Smooth muscle cell (in vitro differentiated cells): ENCODE measurements around the gene SIRT6. TPM values are rescaled to one million over a fixed set of nuclear protein-coding genes. Genes with fewer than 3 reads are reported as not detected.
"Not testable (repeated sequence)": the region's sequence is repeated elsewhere in the genome, so short reads cannot be mapped to it uniquely, and the experiment has no call there.

Source experiments
- DNase-seq: peaks from one replicate; lab custom pipeline; 2025; ENCODE audit not compliant: unreplicated experiment; lab: John Stamatoyannopoulos, UW
- H2AFZ ChIP-seq: fragments of 200-600 bp; sonication (generic); 2 replicates; pipeline ENCODE4 v1.6.0; 2016; ENCODE audit warnings: antibody characterized with exemption, low read depth, mild to moderate bottlenecking
- H3F3A ChIP-seq: fragments of 200-600 bp; sonication (generic); 2 replicates; pipeline ENCODE4 v1.6.0; 2017; ENCODE audit warnings: antibody characterized with exemption, low read depth
- H3K27ac ChIP-seq: fragments of 200-600 bp; sonication (generic); 2 replicates; pipeline ENCODE4 v1.5.1; 2016; ENCODE audit warnings: low read depth, mild to moderate bottlenecking
- H3K27me3 ChIP-seq: fragments of 200-600 bp; sonication (generic); 2 replicates; pipeline ENCODE4 v1.6.1; 2016; ENCODE audit warnings: low read depth, mild to moderate bottlenecking
- H3K36me3 ChIP-seq: fragments of 200-600 bp; sonication (generic); 2 replicates; pipeline ENCODE4 v1.5.1; 2016; ENCODE audit warnings: low read depth
- H3K4me1 ChIP-seq: fragments of 200-600 bp; sonication (generic); 2 replicates; pipeline ENCODE4 v1.5.1; 2016; ENCODE audit warnings: low read depth
- H3K4me2 ChIP-seq: fragments of 200-600 bp; sonication (generic); 2 replicates; pipeline ENCODE4 v1.6.0; 2016; ENCODE audit warnings: mild to moderate bottlenecking
- H3K4me3 ChIP-seq: fragments of 200-600 bp; sonication (generic); 2 replicates; pipeline ENCODE4 v1.5.1; 2016; ENCODE audit warnings: mild to moderate bottlenecking
- H3K79me2 ChIP-seq: fragments of 200-600 bp; sonication (generic); 2 replicates; pipeline ENCODE4 v1.6.0; 2016; ENCODE audit warnings: low read depth, mild to moderate bottlenecking
- H3K9ac ChIP-seq: fragments of 200-600 bp; sonication (generic); 2 replicates; pipeline ENCODE4 v1.6.0; 2016; ENCODE audit warnings: low read depth
- H3K9me3 ChIP-seq: fragments of 200-600 bp; sonication (generic); replicated peaks from 2 replicates; pipeline ENCODE4 v1.5.1; 2016; ENCODE audit warnings: low read depth
- H4K20me1 ChIP-seq: fragments of 200-600 bp; sonication (generic); 2 replicates; pipeline ENCODE4 v1.6.0; 2016; ENCODE audit warnings: low read depth
- WGBS: methylation state at CpG from one replicate; pipeline ENCODE4 v1.1.7; 2016; ENCODE audit warnings: low lambda C conversion rate; 5-methylcytosine and 5-hydroxymethylcytosine counted together
- polyA plus RNA-seq: library from polyadenylated mRNA; unstranded; fragments of >200 nt; fragmentation: Nextera tagmentation; extraction: Ambion mirVana; gene quantifications from 2 replicates; pipeline ENCODE4 v1.2.1, GENCODE V29; 2016
- total RNA-seq: library from RNA; depleted of rRNA; stranded (reverse); fragments of >200 nt; gene quantifications from 2 replicates; pipeline ENCODE4 v1.2.3, GENCODE V29; 2014
- TF ChIP-seq, protein P1 (sequence below): fragments of 200-600 bp; sonication (generic); IDR thresholded peaks from 2 replicates; pipeline ENCODE4 v1.5.1; 2017; ENCODE audit warnings: borderline replicate concordance, mild to moderate bottlenecking, antibody characterized with exemption; ENCODE audit not compliant: insufficient read depth, poor library complexity, severe bottlenecking

Gene SIRT6
- total and polyA plus RNA-seq, 2 experiments from 2014 or later: 9.4 to 14.5 TPM

DNA sequence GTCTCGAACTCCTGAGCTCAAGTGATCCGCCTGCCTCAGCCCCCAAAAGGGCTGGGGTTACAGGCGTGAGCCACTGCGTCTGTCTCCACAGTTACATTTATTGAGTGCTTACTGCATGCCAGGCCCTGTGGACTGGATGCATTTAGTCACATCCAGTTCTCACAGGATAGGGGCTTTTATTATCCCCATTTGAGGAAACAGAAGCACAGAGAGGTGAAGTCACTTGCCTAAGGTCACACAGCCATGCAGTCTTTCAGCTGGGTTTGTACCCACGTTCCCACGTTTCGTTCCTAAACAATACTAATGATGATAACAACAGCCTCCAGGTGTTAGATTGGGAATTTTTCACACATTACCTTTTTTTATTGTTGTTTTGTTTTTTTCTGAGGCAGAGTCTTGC, 37.8 kb upstream of the SIRT6 start:
- H3K9me3 ChIP-seq: no peaks in the 10 kb centered on the region
- no peak overlapping the region for H2AFZ ChIP-seq
- WGBS: 97% methylated on average over 7 of the region's 7 CpGs

DNA sequence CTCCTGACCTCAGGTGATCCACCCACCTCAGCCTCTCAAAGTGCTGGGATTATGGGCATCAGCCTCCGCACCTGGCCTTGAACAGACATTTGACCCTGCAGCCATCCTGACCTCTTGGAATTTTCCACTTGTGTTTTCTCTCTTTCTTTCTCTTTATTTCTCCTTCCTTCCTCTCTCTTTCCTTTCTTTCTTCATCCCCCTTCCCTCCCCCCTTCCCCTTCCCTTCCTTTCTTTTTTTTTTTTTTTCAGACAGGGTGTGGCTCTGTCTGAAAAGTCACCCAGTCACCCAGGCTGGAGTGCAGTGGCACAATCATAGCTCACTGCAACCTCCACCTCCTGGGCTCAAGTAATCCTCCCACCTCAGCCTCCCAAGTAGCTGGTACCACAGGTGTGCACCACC, 36.2 kb upstream of the SIRT6 start:
- H3K4me2 ChIP-seq, H3K27me3 ChIP-seq, H3K4me3 ChIP-seq, H3F3A ChIP-seq, H3K27ac ChIP-seq, H4K20me1 ChIP-seq, H3K9ac ChIP-seq, H3K9me3 ChIP-seq, DNase-seq, H2AFZ ChIP-seq, H3K79me2 ChIP-seq, H3K4me1 ChIP-seq, H3K36me3 ChIP-seq: not testable (repeated sequence)
- 100% methylated on average over 1 of the region's 1 CpG for WGBS

More for the DNA sequence above, 37.8 kb upstream of the SIRT6 start:
- no peaks in the 10 kb centered on the region for H4K20me1 ChIP-seq
- H3F3A ChIP-seq: no peaks in the 10 kb centered on the region
- TF ChIP-seq, protein P1, sequence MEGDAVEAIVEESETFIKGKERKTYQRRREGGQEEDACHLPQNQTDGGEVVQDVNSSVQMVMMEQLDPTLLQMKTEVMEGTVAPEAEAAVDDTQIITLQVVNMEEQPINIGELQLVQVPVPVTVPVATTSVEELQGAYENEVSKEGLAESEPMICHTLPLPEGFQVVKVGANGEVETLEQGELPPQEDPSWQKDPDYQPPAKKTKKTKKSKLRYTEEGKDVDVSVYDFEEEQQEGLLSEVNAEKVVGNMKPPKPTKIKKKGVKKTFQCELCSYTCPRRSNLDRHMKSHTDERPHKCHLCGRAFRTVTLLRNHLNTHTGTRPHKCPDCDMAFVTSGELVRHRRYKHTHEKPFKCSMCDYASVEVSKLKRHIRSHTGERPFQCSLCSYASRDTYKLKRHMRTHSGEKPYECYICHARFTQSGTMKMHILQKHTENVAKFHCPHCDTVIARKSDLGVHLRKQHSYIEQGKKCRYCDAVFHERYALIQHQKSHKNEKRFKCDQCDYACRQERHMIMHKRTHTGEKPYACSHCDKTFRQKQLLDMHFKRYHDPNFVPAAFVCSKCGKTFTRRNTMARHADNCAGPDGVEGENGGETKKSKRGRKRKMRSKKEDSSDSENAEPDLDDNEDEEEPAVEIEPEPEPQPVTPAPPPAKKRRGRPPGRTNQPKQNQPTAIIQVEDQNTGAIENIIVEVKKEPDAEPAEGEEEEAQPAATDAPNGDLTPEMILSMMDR: no peak
- no peak overlapping the region for H3K9ac ChIP-seq
- no peak for DNase-seq
- no peak overlapping the region for H3K4me2 ChIP-seq
- no peaks in the 10 kb centered on the region for H3K4me1 ChIP-seq
- H3K27me3 ChIP-seq: no peaks in the 10 kb centered on the region
- no peak overlapping the region for H3K27ac ChIP-seq
- H3K4me3 ChIP-seq: no peak overlapping the region
- no peaks in the 10 kb centered on the region for H3K79me2 ChIP-seq
- no peaks in the 10 kb centered on the region for H3K36me3 ChIP-seq

DNA sequence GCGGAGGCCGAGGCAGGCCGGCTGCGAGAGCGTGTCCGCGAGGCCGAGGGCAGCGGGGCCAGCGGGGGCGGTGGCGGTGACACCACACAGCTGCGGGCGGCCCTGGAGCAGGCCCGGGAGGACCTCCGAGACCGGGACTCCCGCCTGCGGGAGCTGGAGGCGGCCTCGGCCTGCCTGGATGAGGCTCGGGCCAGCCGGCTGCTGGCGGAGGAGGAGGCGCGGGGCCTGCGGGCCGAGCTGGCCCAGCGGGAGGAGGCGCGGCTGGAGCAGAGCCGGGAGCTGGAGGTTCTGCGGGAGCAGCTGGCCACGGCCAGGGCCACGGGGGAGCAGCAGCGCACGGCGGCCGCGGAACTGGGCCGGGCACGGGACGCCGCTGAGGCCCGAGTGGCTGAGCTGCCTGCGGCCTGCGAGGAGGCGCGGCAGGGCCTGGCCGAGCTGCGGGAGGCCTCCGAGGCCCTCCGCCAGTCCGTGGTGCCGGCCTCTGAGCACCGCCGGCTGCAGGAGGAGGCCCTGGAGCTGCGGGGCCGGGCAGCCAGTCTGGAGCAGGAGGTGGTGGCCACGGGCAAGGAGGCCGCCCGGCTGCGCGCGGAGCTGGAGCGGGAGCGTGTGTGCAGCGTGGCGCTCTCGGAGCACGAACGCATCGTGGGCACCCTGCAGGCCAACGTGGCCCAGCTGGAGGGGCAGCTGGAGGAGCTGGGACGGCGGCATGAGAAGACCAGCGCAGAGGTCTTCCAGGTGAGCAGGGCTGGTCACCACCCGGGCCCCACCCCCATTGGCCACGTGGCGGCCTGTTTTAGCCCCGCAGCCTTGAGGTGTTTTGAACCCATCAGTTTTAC, 35.3 kb upstream of the SIRT6 start:
- Histone ChIP-seq H3K27ac (no peak overlapping the region), H3K4me3 (no peak overlapping the region), H3K27me3 (no peaks in the 10 kb centered on the region), H3K9ac (no peak overlapping the region), H3K4me1 (no peaks in the 10 kb centered on the region), H3K9me3 (no peaks in the 10 kb centered on the region), H4K20me1 (no peaks in the 10 kb centered on the region), H3K79me2 (no peaks in the 10 kb centered on the region), H2AFZ (no peak overlapping the region), H3K36me3 (no peaks in the 10 kb centered on the region), H3K4me2 (no peak overlapping the region), H3F3A (no peaks in the 10 kb centered on the region)
- 97% methylated on average over 71 of the region's 81 CpGs for WGBS
- no peak for DNase-seq
- TF ChIP-seq, protein P1: no peak

DNA sequence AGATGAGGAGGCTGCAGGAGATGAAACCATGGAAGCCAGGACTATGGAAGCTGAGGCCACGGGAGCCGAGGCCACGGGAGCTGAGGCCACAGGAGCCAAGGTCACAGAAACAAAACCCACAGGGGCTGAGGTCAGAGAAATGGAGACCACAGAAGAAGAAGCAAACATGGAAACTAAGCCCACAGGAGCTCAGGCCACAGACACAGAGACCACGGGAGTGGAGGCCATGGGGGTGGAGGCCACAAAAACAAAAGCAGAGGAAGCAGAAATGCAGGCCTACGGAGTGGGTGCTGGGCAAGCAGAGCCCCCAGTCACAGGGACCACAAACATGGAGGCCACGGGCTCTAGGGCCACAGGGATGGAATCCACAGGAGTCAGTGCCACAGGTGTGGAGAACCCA, 34.5 kb upstream of the SIRT6 start:
- no peaks in the 10 kb centered on the region for H3K9me3 ChIP-seq
- no peaks in the 10 kb centered on the region for H4K20me1 ChIP-seq
- no peak overlapping the region for H2AFZ ChIP-seq
- no peak overlapping the region for H3K4me2 ChIP-seq
- WGBS: 88% methylated on average over 6 of the region's 6 CpGs
- DNase-seq: no peak
- H3K27me3 ChIP-seq: no peaks in the 10 kb centered on the region
- no peaks in the 10 kb centered on the region for H3K36me3 ChIP-seq
- H3K4me1 ChIP-seq: no peaks in the 10 kb centered on the region
- no peak overlapping the region for H3K4me3 ChIP-seq
- TF ChIP-seq, protein P1: no peak
- H3K27ac ChIP-seq: no peak overlapping the region
- H3K79me2 ChIP-seq: no peaks in the 10 kb centered on the region
- H3F3A ChIP-seq: no peaks in the 10 kb centered on the region
- H3K9ac ChIP-seq: no peak overlapping the region
